ENCODE results near the gene KANSL1L. TPM values are rescaled to one million over a fixed set of nuclear protein-coding genes. Genes with fewer than 3 reads are reported as not detected.
"Not testable (repeated sequence)": the region's sequence is repeated elsewhere in the genome, so short reads cannot be mapped to it uniquely, and the experiment has no call there.

KANSL1L gene
- total RNA-seq, 1 donor from 2014 or later, result 36.3 TPM

- intact Hi-C loops (cut with DNase I), result no loop called here
- Histone ChIP-seq H3K27ac (no peak overlapping the region), H3K4me3 (no peak overlapping the region), H3K27me3 (no peaks in the 10 kb centered on the region), H3K4me1 (no peaks in the 10 kb centered on the region), H3K9me3 (peaks cover 10% of the 10 kb centered on the region), H3K36me3 (no peaks in the 10 kb centered on the region)
- no peak for TF ChIP-seq CTCF (IDR thresholded peaks at IDR 0.05)
- DNase-seq (no peak), ATAC-seq (no peak)
Measured at GRCh38 chr2:210180477-210180876, 9.3 kb upstream of the KANSL1L start.

GRCh38 chr2:210179351-210179990 lies 8.3 kb upstream of the KANSL1L start:
- no peak for TF ChIP-seq CTCF (IDR thresholded peaks at IDR 0.05)
- intact Hi-C loops (cut with DNase I), result no loop called here
- no peak for ATAC-seq

GRCh38 chr2:210177769-210178168 lies 6.6 kb upstream of the KANSL1L start:
- no peaks in the 10 kb centered on the region for H3K4me1 ChIP-seq
- no peak for TF ChIP-seq CTCF (IDR thresholded peaks at IDR 0.05)
- H3K9me3 ChIP-seq, result no peaks in the 10 kb centered on the region
- no peak for ATAC-seq
- no peaks in the 10 kb centered on the region for H3K36me3 ChIP-seq
- no peak overlapping the region for H3K4me3 ChIP-seq
- H3K27me3 ChIP-seq, result no peaks in the 10 kb centered on the region
- intact Hi-C loops (cut with DNase I), result no loop called here
- H3K27ac ChIP-seq, result no peak overlapping the region
- DNase-seq, result no peak

More at GRCh38 chr2:210179351-210179990, 8.3 kb upstream of the KANSL1L start:
- no peaks in the 10 kb centered on the region for H3K36me3 ChIP-seq
- DNase-seq, result no peak
- H3K9me3 ChIP-seq, result peaks cover 3% of the 10 kb centered on the region
- H3K4me3 ChIP-seq, result no peak overlapping the region
- no peak overlapping the region for H3K27ac ChIP-seq
- no peaks in the 10 kb centered on the region for H3K27me3 ChIP-seq
- no peaks in the 10 kb centered on the region for H3K4me1 ChIP-seq

- intact Hi-C loops (cut with DNase I); H3K4me1 ChIP-seq; H3K4me3 ChIP-seq; ATAC-seq; H3K27ac ChIP-seq; DNase-seq; H3K9me3 ChIP-seq; H3K36me3 ChIP-seq; H3K27me3 ChIP-seq: not testable (repeated sequence)
Measured at GRCh38 chr2:210177115-210177514, 5.9 kb upstream of the KANSL1L start.

- Histone ChIP-seq H3K4me3 (no peak overlapping the region), H3K9me3 (no peaks in the 10 kb centered on the region), H3K27ac (no peak overlapping the region), H3K27me3 (no peaks in the 10 kb centered on the region), H3K4me1 (peaks cover 3% of the 10 kb centered on the region), H3K36me3 (no peaks in the 10 kb centered on the region)
- DNase-seq (no peak), ATAC-seq (no peak)
- no peak for TF ChIP-seq CTCF (IDR thresholded peaks at IDR 0.05)
- intact Hi-C loops (cut with DNase I), result no loop called here
Measured at GRCh38 chr2:210174086-210174485, 2.9 kb upstream of the KANSL1L start.

- no peaks in the 10 kb centered on the region for H3K36me3 ChIP-seq
- no peaks in the 10 kb centered on the region for H3K9me3 ChIP-seq
- peaks cover 22% of the 10 kb centered on the region for H3K4me1 ChIP-seq
- no peak for DNase-seq
- peak overlapping the region; percentile 98 for H3K27ac ChIP-seq
- H3K27me3 ChIP-seq, result no peaks in the 10 kb centered on the region
- no peak for ATAC-seq
- TF ChIP-seq CTCF (IDR thresholded peaks at IDR 0.05), result no peak
- intact Hi-C loops (cut with DNase I), result no loop called here
- H3K4me3 ChIP-seq, result peak overlapping the region; percentile 83
Measured at GRCh38 chr2:210172219-210172575, 988 bp upstream of the KANSL1L start.
